Measurements from ENCODE around the gene KRTAP10-4.

The KRTAP10-4 gene

GRCh38 chr21:44527983-44528633 is 45.4 kb upstream of the KRTAP10-4 start:
- no peak for DNase-seq (ENCODE audit: extremely low read depth, insufficient read length)
- TF ChIP-seq, protein P1, sequence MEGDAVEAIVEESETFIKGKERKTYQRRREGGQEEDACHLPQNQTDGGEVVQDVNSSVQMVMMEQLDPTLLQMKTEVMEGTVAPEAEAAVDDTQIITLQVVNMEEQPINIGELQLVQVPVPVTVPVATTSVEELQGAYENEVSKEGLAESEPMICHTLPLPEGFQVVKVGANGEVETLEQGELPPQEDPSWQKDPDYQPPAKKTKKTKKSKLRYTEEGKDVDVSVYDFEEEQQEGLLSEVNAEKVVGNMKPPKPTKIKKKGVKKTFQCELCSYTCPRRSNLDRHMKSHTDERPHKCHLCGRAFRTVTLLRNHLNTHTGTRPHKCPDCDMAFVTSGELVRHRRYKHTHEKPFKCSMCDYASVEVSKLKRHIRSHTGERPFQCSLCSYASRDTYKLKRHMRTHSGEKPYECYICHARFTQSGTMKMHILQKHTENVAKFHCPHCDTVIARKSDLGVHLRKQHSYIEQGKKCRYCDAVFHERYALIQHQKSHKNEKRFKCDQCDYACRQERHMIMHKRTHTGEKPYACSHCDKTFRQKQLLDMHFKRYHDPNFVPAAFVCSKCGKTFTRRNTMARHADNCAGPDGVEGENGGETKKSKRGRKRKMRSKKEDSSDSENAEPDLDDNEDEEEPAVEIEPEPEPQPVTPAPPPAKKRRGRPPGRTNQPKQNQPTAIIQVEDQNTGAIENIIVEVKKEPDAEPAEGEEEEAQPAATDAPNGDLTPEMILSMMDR (IDR thresholded peaks at IDR 0.05; ENCODE audit: insufficient read depth, low read length, poor library complexity, severe bottlenecking), result no peak
- Histone ChIP-seq H3K27me3 (replicated peaks; ENCODE audit: control insufficient read depth, insufficient read depth, low read length) (no peaks in the 10 kb centered on the region), H3K4me3 (replicated peaks; ENCODE audit: low read depth, low read length) (no peak overlapping the region), H3K36me3 (ENCODE audit: control insufficient read depth, insufficient read depth, low read length) (no peaks in the 10 kb centered on the region)

DNA sequence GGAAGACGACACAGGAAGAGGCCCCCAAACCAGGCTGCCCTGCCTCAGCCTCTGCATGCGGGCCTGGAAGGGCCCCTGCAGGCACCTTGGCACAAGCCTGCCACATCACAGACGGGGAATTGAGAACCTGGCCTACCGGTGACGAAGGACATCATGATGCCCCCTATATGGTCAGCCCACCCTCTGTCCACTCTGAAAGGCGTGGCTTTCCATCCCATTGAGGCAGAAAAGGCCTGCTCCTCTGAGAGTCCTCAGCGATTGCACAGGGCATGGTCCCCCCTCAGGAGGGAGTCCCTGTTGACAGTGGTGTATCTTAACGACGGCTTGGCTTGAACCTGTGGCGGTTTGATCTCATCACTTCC is 44.9 kb upstream of the KRTAP10-4 start:
- no peaks in the 10 kb centered on the region for H3K36me3 ChIP-seq (ENCODE audit: control insufficient read depth, insufficient read depth, low read length)
- no peak for DNase-seq (ENCODE audit: extremely low read depth, insufficient read length)
- H3K4me3 ChIP-seq (replicated peaks; ENCODE audit: low read depth, low read length), result no peak overlapping the region
- TF ChIP-seq, protein P1 (IDR thresholded peaks at IDR 0.05; ENCODE audit: insufficient read depth, low read length, poor library complexity, severe bottlenecking), result no peak
- no peaks in the 10 kb centered on the region for H3K27me3 ChIP-seq (replicated peaks; ENCODE audit: control insufficient read depth, insufficient read depth, low read length)

- no peak overlapping the region for H3K4me3 ChIP-seq (replicated peaks; ENCODE audit: low read depth, low read length)
- DNase-seq (ENCODE audit: extremely low read depth, insufficient read length), result no peak
- H3K36me3 ChIP-seq (ENCODE audit: control insufficient read depth, insufficient read depth, low read length), result no peaks in the 10 kb centered on the region
- TF ChIP-seq, protein P1 (IDR thresholded peaks at IDR 0.05; ENCODE audit: insufficient read depth, low read length, poor library complexity, severe bottlenecking), result no peak
- H3K27me3 ChIP-seq (replicated peaks; ENCODE audit: control insufficient read depth, insufficient read depth, low read length), result no peaks in the 10 kb centered on the region
Observed at GRCh38 chr21:44529011-44529421, 44.5 kb upstream of the KRTAP10-4 start.

DNA sequence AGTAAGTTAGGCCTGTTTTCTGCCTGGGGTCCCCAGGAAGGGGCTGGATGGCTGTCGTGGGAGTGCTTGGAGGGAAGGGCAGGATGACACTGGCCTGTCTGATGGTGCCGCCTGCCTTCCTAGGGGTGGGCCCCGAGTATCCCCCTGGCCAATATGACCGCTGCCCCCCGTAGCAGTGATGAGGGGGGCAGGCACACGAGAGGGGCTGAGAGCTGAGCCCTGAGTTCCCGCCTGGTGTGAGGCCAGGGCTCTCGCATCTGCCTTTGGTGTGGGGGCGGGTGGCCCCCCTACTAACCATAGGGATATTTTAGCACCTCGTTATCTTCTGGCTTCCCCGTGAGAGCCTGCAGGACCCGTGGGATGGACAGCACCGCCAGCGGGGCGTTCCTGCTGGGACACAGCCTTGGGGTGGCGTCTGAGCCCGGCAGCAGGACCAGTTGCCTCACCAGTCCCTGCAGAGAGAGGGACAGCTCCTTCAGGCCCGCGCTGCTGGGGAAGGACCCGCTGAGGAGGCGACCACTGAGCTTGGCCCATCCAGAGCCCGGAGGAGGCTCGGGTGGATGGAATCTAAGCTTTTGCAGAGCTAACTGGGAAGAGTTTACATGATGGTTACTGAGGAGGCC is 43.9 kb upstream of the KRTAP10-4 start:
- no peaks in the 10 kb centered on the region for H3K36me3 ChIP-seq (ENCODE audit: control insufficient read depth, insufficient read depth, low read length)
- no peak for DNase-seq (ENCODE audit: extremely low read depth, insufficient read length)
- H3K27me3 ChIP-seq (replicated peaks; ENCODE audit: control insufficient read depth, insufficient read depth, low read length), result no peaks in the 10 kb centered on the region
- no peak overlapping the region for H3K4me3 ChIP-seq (replicated peaks; ENCODE audit: low read depth, low read length)
- TF ChIP-seq, protein P1 (IDR thresholded peaks at IDR 0.05; ENCODE audit: insufficient read depth, low read length, poor library complexity, severe bottlenecking), result no peak

- no peaks in the 10 kb centered on the region for H3K36me3 ChIP-seq (ENCODE audit: control insufficient read depth, insufficient read depth, low read length)
- TF ChIP-seq, protein P1 (IDR thresholded peaks at IDR 0.05; ENCODE audit: insufficient read depth, low read length, poor library complexity, severe bottlenecking), result no peak
- no peak for DNase-seq (ENCODE audit: extremely low read depth, insufficient read length)
- H3K4me3 ChIP-seq (replicated peaks; ENCODE audit: low read depth, low read length), result no peak overlapping the region
- H3K27me3 ChIP-seq (replicated peaks; ENCODE audit: control insufficient read depth, insufficient read depth, low read length), result no peaks in the 10 kb centered on the region
Observed at GRCh38 chr21:44530221-44530902, 43.2 kb upstream of the KRTAP10-4 start.
